Astrocyte (in vitro differentiated cells and primary cell): Measurements from ENCODE around the gene IFT81. TPM values are rescaled to one million over a fixed set of nuclear protein-coding genes. Genes with fewer than 3 reads are reported as not detected.

Experiments
- DNase-seq: peaks from one replicate; pipeline ENCODE4 v3.0.0-alpha.2; 2010; ENCODE audit warnings: low read depth
- FAIRE-seq: peaks from 2 replicates; lab custom pipeline; 2011; peaks lifted over from hg19 to GRCh38; lab: Jason Lieb, UNC
- H2AFZ ChIP-seq: 2 replicates; pipeline ENCODE4 v1.6.0; 2012; ENCODE audit warnings: low read depth, low read length, inconsistent platforms
- H3K27ac ChIP-seq: 2 replicates; pipeline ENCODE4 v1.5.1; 2011; ENCODE audit warnings: low read depth, low read length, inconsistent platforms
- H3K27me3 ChIP-seq: 2 replicates; pipeline ENCODE4 v1.6.0; 2011; ENCODE audit warnings: low read length, inconsistent platforms; ENCODE audit not compliant: insufficient read depth
- H3K36me3 ChIP-seq: 2 replicates; pipeline ENCODE4 v1.5.1; 2011; ENCODE audit warnings: low read length, inconsistent platforms; ENCODE audit not compliant: insufficient read depth
- H3K4me1 ChIP-seq: 2 replicates; pipeline ENCODE4 v1.5.1; 2011; ENCODE audit warnings: low read length, inconsistent platforms; ENCODE audit not compliant: insufficient read depth
- H3K4me2 ChIP-seq: 2 replicates; pipeline ENCODE4 v1.6.0; 2012; ENCODE audit warnings: low read length, inconsistent platforms
- H3K4me3 ChIP-seq: 2 replicates; pipeline ENCODE4 v1.5.1; 2011; ENCODE audit warnings: low read depth, mild to moderate bottlenecking, low read length, inconsistent platforms; ENCODE audit not compliant: insufficient read depth
- H3K79me2 ChIP-seq: 2 replicates; pipeline ENCODE4 v1.6.0; 2012; ENCODE audit warnings: mild to moderate bottlenecking, low read length, inconsistent platforms; ENCODE audit not compliant: insufficient read depth
- H3K9ac ChIP-seq: 2 replicates; pipeline ENCODE4 v1.6.0; 2012; ENCODE audit warnings: mild to moderate bottlenecking, low read length, inconsistent platforms
- H3K9me3 ChIP-seq: 2 replicates; pipeline ENCODE4 v1.5.1; 2012; ENCODE audit warnings: low read depth, mild to moderate bottlenecking, low read length, inconsistent platforms; ENCODE audit not compliant: insufficient read depth
- H4K20me1 ChIP-seq: 2 replicates; pipeline ENCODE4 v1.6.0; 2012; ENCODE audit warnings: low read length, inconsistent platforms; ENCODE audit not compliant: insufficient read depth
- H3K27ac Mint-ChIP-seq: one replicate; pipeline ENCODE4 v1.8.0; 2021; ENCODE audit warnings: mild to moderate bottlenecking, mixed read lengths; ENCODE audit not compliant: unreplicated experiment
- H3K27me3 Mint-ChIP-seq: one replicate; pipeline ENCODE4 v1.8.0; 2021; ENCODE audit warnings: low read depth, mixed read lengths; ENCODE audit not compliant: unreplicated experiment
- H3K36me3 Mint-ChIP-seq: one replicate; pipeline ENCODE4 v1.8.0; 2021; ENCODE audit warnings: low read depth, mixed read lengths; ENCODE audit not compliant: unreplicated experiment
- H3K4me1 Mint-ChIP-seq: one replicate; pipeline ENCODE4 v1.8.0; 2021; ENCODE audit warnings: low read depth, mixed read lengths; ENCODE audit not compliant: unreplicated experiment
- H3K4me3 Mint-ChIP-seq: one replicate; pipeline ENCODE4 v1.8.0; 2021; ENCODE audit warnings: mild to moderate bottlenecking, moderate library complexity, mixed read lengths; ENCODE audit not compliant: unreplicated experiment
- H3K9me3 Mint-ChIP-seq: one replicate; pipeline ENCODE4 v1.8.0; 2021; ENCODE audit warnings: mild to moderate bottlenecking, mixed read lengths; ENCODE audit not compliant: unreplicated experiment
- CTCF ChIP-seq: IDR thresholded peaks from 2 replicates; pipeline ENCODE4 v1.5.1; 2011; ENCODE audit warnings: low read depth, mild to moderate bottlenecking, inconsistent platforms, low read length, moderate library complexity; ENCODE audit not compliant: insufficient read depth
- EZH2 ChIP-seq: IDR thresholded peaks from 2 replicates; pipeline ENCODE4 v1.6.1; 2012; ENCODE audit warnings: mild to moderate bottlenecking, low read length, inconsistent platforms; ENCODE audit not compliant: insufficient read depth
- total RNA-seq: library from RNA; stranded (reverse); gene quantifications from 2 replicates; pipeline ENCODE4 v1.2.1, GENCODE V29; 2021

The IFT81 gene
- total RNA-seq, 1 donor from 2014 or later, result 12.3 TPM

GRCh38 chr12:110123919-110124268, 263 bp upstream of the IFT81 start:
- no peak overlapping the region for H2AFZ ChIP-seq

GRCh38 chr12:110126557-110126956, 2.4 kb downstream of the IFT81 start:
- H4K20me1 ChIP-seq, result no peaks in the 10 kb centered on the region
- no peaks in the 10 kb centered on the region for H3K27me3 ChIP-seq
- no peak overlapping the region for H2AFZ ChIP-seq
- H3K9me3 ChIP-seq, result no peaks in the 10 kb centered on the region
- DNase-seq (no peak), FAIRE-seq (no peak)
- peaks cover 5% of the 10 kb centered on the region for H3K36me3 ChIP-seq
- Mint-ChIP-seq H3K9me3 (no peaks in the 10 kb centered on the region), H3K36me3 (no peaks in the 10 kb centered on the region), H3K4me1 (no peaks in the 10 kb centered on the region), H3K4me3 (peak overlapping the region; percentile 66), H3K27ac (no peak overlapping the region), H3K27me3 (peaks cover 7% of the 10 kb centered on the region)
- H3K9ac ChIP-seq, result no peak overlapping the region
- peaks cover 3% of the 10 kb centered on the region for H3K4me1 ChIP-seq
- H3K4me2 ChIP-seq, result peak overlapping the region; percentile 0
- no peak overlapping the region for H3K4me3 ChIP-seq
- H3K27ac ChIP-seq, result no peak overlapping the region
- peaks cover 15% of the 10 kb centered on the region for H3K79me2 ChIP-seq
- TF ChIP-seq CTCF (no peak), EZH2 (no peak)

More at GRCh38 chr12:110123919-110124268, 263 bp upstream of the IFT81 start:
- H3K27me3 Mint-ChIP-seq, result peaks cover 9% of the 10 kb centered on the region
- peak overlapping the region; percentile 81 for H3K4me3 Mint-ChIP-seq
- no peaks in the 10 kb centered on the region for H3K4me1 Mint-ChIP-seq
- TF ChIP-seq CTCF (no peak), EZH2 (no peak)
- FAIRE-seq (no peak), DNase-seq (no peak)
- Histone ChIP-seq H3K4me2 (peak overlapping the region; percentile 62), H3K79me2 (peaks cover 15% of the 10 kb centered on the region), H3K36me3 (peaks cover 5% of the 10 kb centered on the region), H4K20me1 (no peaks in the 10 kb centered on the region), H3K9me3 (no peaks in the 10 kb centered on the region), H3K27me3 (no peaks in the 10 kb centered on the region), H3K9ac (no peak overlapping the region), H3K4me1 (peaks cover 3% of the 10 kb centered on the region), H3K4me3 (no peak overlapping the region), H3K27ac (no peak overlapping the region)
- no peaks in the 10 kb centered on the region for H3K36me3 Mint-ChIP-seq
- H3K9me3 Mint-ChIP-seq, result no peaks in the 10 kb centered on the region
- no peak overlapping the region for H3K27ac Mint-ChIP-seq

DNA sequence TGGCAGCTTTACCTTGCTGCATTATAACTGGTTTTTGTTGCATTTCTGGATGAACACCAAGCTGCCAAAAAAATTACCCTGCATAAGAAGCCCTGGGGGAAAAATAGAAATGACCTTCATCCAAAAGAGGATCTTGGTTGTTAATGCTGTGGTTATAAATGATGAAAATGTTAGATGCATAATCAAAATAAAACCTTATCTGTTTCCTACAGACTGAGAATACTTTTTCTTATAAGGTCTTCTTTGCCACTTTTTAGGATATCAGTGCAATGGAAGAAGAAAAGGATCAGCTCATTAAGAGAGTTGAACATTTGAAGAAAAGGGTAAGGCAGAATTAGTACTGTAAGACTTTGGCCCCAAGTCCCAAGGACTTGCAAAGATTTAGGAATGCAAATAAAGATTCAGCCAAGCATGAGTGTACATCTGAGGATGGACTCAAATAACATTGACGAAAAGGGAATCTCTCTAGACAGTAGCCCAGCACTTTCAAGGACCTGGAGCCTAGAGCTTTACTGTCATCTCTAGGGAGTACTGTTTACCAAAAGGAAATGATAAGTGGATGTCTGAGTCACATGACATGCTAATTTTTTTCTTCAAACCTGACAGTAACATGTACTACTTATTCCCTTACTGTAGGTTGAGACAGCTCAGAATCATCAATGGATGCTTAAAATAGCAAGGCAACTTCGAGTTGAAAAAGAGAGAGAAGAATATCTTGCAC, 10.7 kb downstream of the IFT81 start:
- TF ChIP-seq EZH2 (no peak), CTCF (no peak)
- Histone ChIP-seq H4K20me1 (no peaks in the 10 kb centered on the region), H3K9ac (no peak overlapping the region), H3K9me3 (no peaks in the 10 kb centered on the region), H3K4me3 (no peak overlapping the region), H3K36me3 (peaks cover 13% of the 10 kb centered on the region), H3K79me2 (no peaks in the 10 kb centered on the region), H3K4me1 (no peaks in the 10 kb centered on the region), H3K4me2 (no peak overlapping the region), H3K27me3 (no peaks in the 10 kb centered on the region), H2AFZ (no peak overlapping the region), H3K27ac (no peak overlapping the region)
- DNase-seq (peak; percentile 57), FAIRE-seq (peak; percentile 96)
- peaks cover 4% of the 10 kb centered on the region for H3K36me3 Mint-ChIP-seq
- no peaks in the 10 kb centered on the region for H3K27me3 Mint-ChIP-seq
- H3K27ac Mint-ChIP-seq, result no peak overlapping the region
- H3K9me3 Mint-ChIP-seq, result no peaks in the 10 kb centered on the region
- H3K4me3 Mint-ChIP-seq, result no peak overlapping the region
- H3K4me1 Mint-ChIP-seq, result no peaks in the 10 kb centered on the region
